ENCODE measurements around the gene ARID1B. TPM values are rescaled to one million over a fixed set of nuclear protein-coding genes. Genes with fewer than 3 reads are reported as not detected.

The ARID1B gene
- total and polyA plus RNA-seq, 2 donors (not counting 1 experiment from before 2014, with no cell fraction given) = 47.2 to 280 TPM

GRCh38 chr6:157152556-157152955, 375.4 kb downstream of the ARID1B start:
- ChIA-PET POLR2A (no interaction called here), CTCF (interaction anchor here (0.8 to 1.1 kb wide), 2 partner anchors 118 to 1825 kb away, joined by 3 read pairs; no protein-coding TSS in a partner anchor)
- DNase-seq (no peak), ATAC-seq (ENCODE audit: low read depth) (no peak)
- Histone ChIP-seq H3K4me3 (ENCODE audit: control extremely low read depth in 1 of 5, extremely low read depth in 1 of 5, insufficient read depth in 1 of 5, low read depth in 2 of 5, low read length in 4 of 5) (no peak overlapping the region), H3K27ac (ENCODE audit: low read length in 2 of 2) (no peak overlapping the region), H2AFZ (ENCODE audit: insufficient read depth, low read depth, low read length, poor library complexity, severe bottlenecking) (no peak overlapping the region), H4K20me1 (ENCODE audit: control insufficient read depth, insufficient read depth, low read length, poor library complexity, severe bottlenecking) (peaks cover 14% of the 10 kb centered on the region), H3K4me2 (replicated peaks; ENCODE audit: low read depth, low read length, poor library complexity, severe bottlenecking) (no peak overlapping the region), H3K79me2 (ENCODE audit: control insufficient read depth, insufficient read depth, low read length) (peaks cover 13% of the 10 kb centered on the region), H3K27me3 (replicated peaks in 1 of 4; ENCODE audit: control extremely low read depth in 1 of 4, control insufficient read depth in 3 of 4, insufficient read depth in 4 of 4, low read length in 3 of 4) (no peaks in the 10 kb centered on the region), H3K9ac (ENCODE audit: low read length) (no peak overlapping the region), H3K9me3 (ENCODE audit: control extremely low read depth in 1 of 3, control insufficient read depth in 2 of 3, insufficient read depth in 1 of 3, low read length in 2 of 3) (no peaks in the 10 kb centered on the region), H3K36me3 (replicated peaks in 1 of 2; ENCODE audit: control extremely low read depth in 1 of 2, control insufficient read depth in 1 of 2, extremely low read depth in 1 of 2, insufficient read depth in 2 of 2, low read length in 1 of 2) (peaks cover 14 to 85% of the 10 kb centered on the region in 2 experiments), H3K4me1 (ENCODE audit: control insufficient read depth in 2 of 2, insufficient read depth in 2 of 2, low read length in 2 of 2) (no peaks in the 10 kb centered on the region)
- Mint-ChIP-seq H3K4me3 (no peak overlapping the region), H3K27me3 (no peaks in the 10 kb centered on the region), H3K9me3 (ENCODE audit: insufficient read depth) (no peaks in the 10 kb centered on the region), H3K27ac (peak overlapping the region; percentile 12), H3K4me1 (no peaks in the 10 kb centered on the region)
- intact Hi-C loops (cut with micrococcal nuclease) = no loop called here
- WGBS (ENCODE audit: insufficient coverage) = 100% methylated on average over 1 of the region's 3 CpGs
- TF ChIP-seq CTCF (IDR thresholded peaks at IDR 0.05) (no peak), EZH2 (IDR thresholded peaks at IDR 0.05; ENCODE audit: borderline replicate concordance, insufficient read depth, low read depth, low read length, poor library complexity, severe bottlenecking) (no peak)

GRCh38 chr6:157155804-157156203, 378.6 kb downstream of the ARID1B start:
- no peaks in the 10 kb centered on the region for H3K27me3 Mint-ChIP-seq
- 100% methylated on average over 3 of the region's 3 CpGs for WGBS (ENCODE audit: insufficient coverage)
- H2AFZ ChIP-seq (ENCODE audit: insufficient read depth, low read depth, low read length, poor library complexity, severe bottlenecking) = no peak overlapping the region
- no peak for ATAC-seq (ENCODE audit: low read depth)
- no peak overlapping the region for H3K27ac Mint-ChIP-seq
- no peak overlapping the region for H3K9ac ChIP-seq (ENCODE audit: low read length)
- no peaks in the 10 kb centered on the region for H3K9me3 ChIP-seq (ENCODE audit: control extremely low read depth in 1 of 3, control insufficient read depth in 2 of 3, insufficient read depth in 1 of 3, low read length in 2 of 3)
- no peaks in the 10 kb centered on the region for H3K9me3 Mint-ChIP-seq (ENCODE audit: insufficient read depth)
- no peak overlapping the region for H3K27ac ChIP-seq (ENCODE audit: low read length in 2 of 2)
- H3K4me3 Mint-ChIP-seq = no peak overlapping the region
- TF ChIP-seq CTCF (IDR thresholded peaks at IDR 0.05) (no peak), EZH2 (IDR thresholded peaks at IDR 0.05; ENCODE audit: borderline replicate concordance, insufficient read depth, low read depth, low read length, poor library complexity, severe bottlenecking) (no peak)
- H3K4me1 ChIP-seq (ENCODE audit: control insufficient read depth in 2 of 2, insufficient read depth in 2 of 2, low read length in 2 of 2) = no peaks in the 10 kb centered on the region
- H3K27me3 ChIP-seq (replicated peaks in 1 of 4; ENCODE audit: control extremely low read depth in 1 of 4, control insufficient read depth in 3 of 4, insufficient read depth in 4 of 4, low read length in 3 of 4) = no peaks in the 10 kb centered on the region
- H4K20me1 ChIP-seq (ENCODE audit: control insufficient read depth, insufficient read depth, low read length, poor library complexity, severe bottlenecking) = peaks cover 6% of the 10 kb centered on the region
- no peak overlapping the region for H3K4me2 ChIP-seq (replicated peaks; ENCODE audit: low read depth, low read length, poor library complexity, severe bottlenecking)
- no peak overlapping the region for H3K4me3 ChIP-seq (ENCODE audit: control extremely low read depth in 1 of 5, extremely low read depth in 1 of 5, insufficient read depth in 1 of 5, low read depth in 2 of 5, low read length in 4 of 5)
- no peaks in the 10 kb centered on the region for H3K4me1 Mint-ChIP-seq
- ChIA-PET CTCF (interaction anchor here (1.1 kb wide), 1 partner anchor 121 kb away, joined by 3 read pairs; no protein-coding TSS in a partner anchor), POLR2A (interaction anchor here (0.7 kb wide), 1 partner anchor 14 kb away, joined by 4 read pairs; no protein-coding TSS in a partner anchor)
- intact Hi-C loops (cut with micrococcal nuclease) = no loop called here
- peaks cover 4% of the 10 kb centered on the region for H3K79me2 ChIP-seq (ENCODE audit: control insufficient read depth, insufficient read depth, low read length)
- peaks cover 14 to 80% of the 10 kb centered on the region in 2 experiments for H3K36me3 ChIP-seq (replicated peaks in 1 of 2; ENCODE audit: control extremely low read depth in 1 of 2, control insufficient read depth in 1 of 2, extremely low read depth in 1 of 2, insufficient read depth in 2 of 2, low read length in 1 of 2)
- DNase-seq = no peak
